ENCODE data around the gene RHBDF1. TPM values are rescaled to one million over a fixed set of nuclear protein-coding genes. Genes with fewer than 3 reads are reported as not detected.

Gene RHBDF1
- total and polyA plus RNA-seq, 2 donors from 2014 or later = 12.0 to 33.1 TPM

DNA sequence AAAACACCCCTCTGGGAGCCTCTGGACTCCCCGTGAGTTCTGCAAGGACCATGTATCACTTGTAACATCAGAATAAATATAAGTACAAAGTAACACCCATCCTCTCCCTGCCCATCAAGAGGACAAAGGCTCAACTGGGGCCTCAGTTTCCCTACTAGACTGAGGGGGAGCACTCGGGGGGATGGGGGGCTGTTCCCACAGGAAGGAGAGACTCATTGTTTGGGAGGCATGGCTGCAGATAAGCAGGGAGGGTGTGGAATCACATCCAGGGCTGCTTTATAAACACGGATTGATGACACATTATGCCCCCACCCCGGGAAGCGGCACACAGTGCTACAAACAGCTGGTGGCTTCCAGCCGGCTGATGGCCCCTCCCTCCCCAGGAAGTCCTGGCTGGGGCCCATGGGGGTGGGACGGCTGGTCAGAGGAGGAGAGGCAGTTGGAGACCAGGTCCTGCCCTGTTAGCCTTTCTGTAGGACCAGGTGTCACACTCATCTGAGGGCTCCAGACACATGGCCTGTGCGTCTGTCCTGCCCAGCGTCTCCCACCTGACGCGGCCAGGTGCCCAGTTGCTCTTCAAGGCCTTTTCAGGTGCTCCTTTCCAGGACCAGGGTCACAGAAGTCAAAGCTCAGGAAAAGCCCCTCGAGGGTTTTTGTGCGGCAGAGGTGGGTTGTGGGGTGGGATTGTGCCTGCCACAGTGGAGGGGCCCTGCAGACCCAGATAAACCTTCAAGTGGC is 4.3 kb upstream of the RHBDF1 start:
- no peaks in the 10 kb centered on the region for H3K9me3 ChIP-seq (ENCODE audit: control insufficient read depth in 2 of 3, insufficient read depth in 1 of 3, low read length in 3 of 3)
- peak in 2 of 5 donors; percentile 65 to 89 for DNase-seq
- FAIRE-seq = no peak
- intact Hi-C loops (cut with DNase I) = no loop called here
- H3K27ac ChIP-seq (ENCODE audit: low read depth in 2 of 2, low read length in 2 of 2) = peak overlapping the region; percentile 78 to 80
- TF ChIP-seq, protein P1, sequence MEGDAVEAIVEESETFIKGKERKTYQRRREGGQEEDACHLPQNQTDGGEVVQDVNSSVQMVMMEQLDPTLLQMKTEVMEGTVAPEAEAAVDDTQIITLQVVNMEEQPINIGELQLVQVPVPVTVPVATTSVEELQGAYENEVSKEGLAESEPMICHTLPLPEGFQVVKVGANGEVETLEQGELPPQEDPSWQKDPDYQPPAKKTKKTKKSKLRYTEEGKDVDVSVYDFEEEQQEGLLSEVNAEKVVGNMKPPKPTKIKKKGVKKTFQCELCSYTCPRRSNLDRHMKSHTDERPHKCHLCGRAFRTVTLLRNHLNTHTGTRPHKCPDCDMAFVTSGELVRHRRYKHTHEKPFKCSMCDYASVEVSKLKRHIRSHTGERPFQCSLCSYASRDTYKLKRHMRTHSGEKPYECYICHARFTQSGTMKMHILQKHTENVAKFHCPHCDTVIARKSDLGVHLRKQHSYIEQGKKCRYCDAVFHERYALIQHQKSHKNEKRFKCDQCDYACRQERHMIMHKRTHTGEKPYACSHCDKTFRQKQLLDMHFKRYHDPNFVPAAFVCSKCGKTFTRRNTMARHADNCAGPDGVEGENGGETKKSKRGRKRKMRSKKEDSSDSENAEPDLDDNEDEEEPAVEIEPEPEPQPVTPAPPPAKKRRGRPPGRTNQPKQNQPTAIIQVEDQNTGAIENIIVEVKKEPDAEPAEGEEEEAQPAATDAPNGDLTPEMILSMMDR (IDR thresholded peaks at IDR 0.05; ENCODE audit: borderline replicate concordance, extremely low read depth, insufficient read depth) = no peak
- H3K27me3 ChIP-seq (ENCODE audit: control insufficient read depth, insufficient read depth, low read length) = no peaks in the 10 kb centered on the region
- no peaks in the 10 kb centered on the region for H3K36me3 ChIP-seq (ENCODE audit: control insufficient read depth in 2 of 3, insufficient read depth in 3 of 3, low read length in 3 of 3)
- peaks cover 3 to 32% (median 5%) of the 10 kb centered on the region in 3 donors for H3K4me1 ChIP-seq (ENCODE audit: control insufficient read depth in 2 of 3, insufficient read depth in 2 of 3, low read depth in 1 of 3, low read length in 3 of 3)
- H3K4me3 ChIP-seq (ENCODE audit: low read length in 3 of 3) = peak overlapping the region in 1 of 3 donors; percentile 86
- peak overlapping the region in 1 of 3 donors; percentile 19 for H3K9ac ChIP-seq (ENCODE audit: low read length in 3 of 3)

DNA sequence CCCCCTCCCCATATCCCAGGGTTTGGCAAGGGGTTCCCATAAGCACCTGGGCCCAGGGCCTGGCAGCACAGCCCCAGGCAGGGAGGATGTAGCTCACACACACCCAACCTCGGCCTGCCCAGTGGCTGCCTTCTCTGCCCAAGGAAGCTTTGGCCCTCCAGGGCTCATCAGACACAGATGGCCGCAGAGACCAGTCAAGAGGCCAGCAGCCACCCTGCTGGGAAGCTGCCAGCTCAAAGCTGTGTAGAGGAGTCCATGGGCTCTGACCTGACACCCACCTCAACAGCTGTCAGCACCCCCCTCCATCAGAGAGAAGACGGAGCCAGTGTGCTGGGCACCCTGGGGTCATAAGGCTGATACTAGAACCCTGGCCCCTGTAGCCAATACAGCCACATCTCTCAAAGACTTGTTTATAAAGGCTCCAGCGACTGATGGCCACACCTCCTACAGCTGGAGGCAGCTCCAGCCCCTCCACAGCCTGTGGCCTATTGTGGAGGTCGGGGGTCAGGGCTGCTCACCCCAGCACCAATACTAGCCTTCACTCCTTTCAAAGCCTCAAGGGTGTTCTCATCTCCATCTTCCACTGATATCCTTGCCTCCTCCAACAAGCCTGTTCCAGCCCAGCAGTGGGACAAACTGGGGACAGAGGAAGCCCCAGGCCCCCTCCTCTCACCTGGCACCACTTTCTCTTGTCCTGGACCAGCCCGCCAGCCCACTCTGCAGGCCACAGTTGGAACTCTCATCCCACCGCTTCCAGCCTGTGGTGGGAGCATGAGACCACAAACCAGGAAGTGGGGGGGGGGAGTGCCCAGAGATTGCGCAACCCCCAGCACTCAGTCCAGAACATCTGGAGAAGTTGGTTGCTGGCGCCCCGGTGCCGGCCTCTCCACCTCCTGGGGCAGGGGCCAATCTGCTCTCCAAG is 3.4 kb upstream of the RHBDF1 start:
- Histone ChIP-seq H3K27me3 (ENCODE audit: control insufficient read depth, insufficient read depth, low read length) (no peaks in the 10 kb centered on the region), H3K4me3 (ENCODE audit: low read length in 3 of 3) (no peak overlapping the region), H3K36me3 (ENCODE audit: control insufficient read depth in 2 of 3, insufficient read depth in 3 of 3, low read length in 3 of 3) (no peaks in the 10 kb centered on the region), H3K9me3 (ENCODE audit: control insufficient read depth in 2 of 3, insufficient read depth in 1 of 3, low read length in 3 of 3) (no peaks in the 10 kb centered on the region), H3K27ac (ENCODE audit: low read depth in 2 of 2, low read length in 2 of 2) (peak overlapping the region; percentile 4 to 60), H3K9ac (ENCODE audit: low read length in 3 of 3) (no peak overlapping the region), H3K4me1 (ENCODE audit: control insufficient read depth in 2 of 3, insufficient read depth in 2 of 3, low read depth in 1 of 3, low read length in 3 of 3) (peaks cover 3 to 36% (median 5%) of the 10 kb centered on the region in 3 donors)
- peak; percentile 41 to 91 (median 76) for DNase-seq
- TF ChIP-seq, protein P1 (IDR thresholded peaks at IDR 0.05; ENCODE audit: borderline replicate concordance, extremely low read depth, insufficient read depth) = no peak
- FAIRE-seq = no peak
- intact Hi-C loops (cut with DNase I) = no loop called here

DNA sequence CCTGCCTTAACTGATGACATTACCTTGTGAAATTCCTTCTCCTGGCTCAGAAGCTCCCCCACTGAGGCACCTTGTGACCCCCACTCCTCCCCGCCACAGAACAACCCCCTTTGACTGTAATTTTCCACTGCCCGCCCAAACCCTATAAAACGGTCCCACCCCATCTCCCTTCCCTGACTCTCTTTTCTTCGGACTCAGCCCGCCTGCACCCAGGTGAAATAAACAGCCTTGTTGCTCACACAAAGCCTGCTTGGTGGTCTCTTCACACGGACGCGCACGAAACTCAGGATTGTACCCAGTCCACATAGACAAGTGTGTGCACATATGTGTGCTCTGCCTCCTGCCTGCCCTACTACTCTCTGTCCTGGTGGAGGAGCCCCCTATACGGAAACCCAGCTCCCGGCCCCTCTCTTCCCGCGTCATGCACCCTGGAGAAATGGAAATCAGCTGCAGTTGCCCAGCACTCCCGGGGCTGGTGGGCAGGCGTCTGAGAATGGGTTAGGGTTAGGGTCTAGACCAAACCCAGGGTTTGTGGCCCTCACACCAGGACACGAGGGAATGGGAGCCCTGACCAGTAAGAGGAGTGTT is 2.4 kb upstream of the RHBDF1 start:
- H3K27ac ChIP-seq (ENCODE audit: low read depth in 2 of 2, low read length in 2 of 2) = peak overlapping the region in 1 of 2 donors; percentile 37
- FAIRE-seq = no peak

More for the DNA sequence above, 2.4 kb upstream of the RHBDF1 start:
- Histone ChIP-seq H3K36me3 (ENCODE audit: control insufficient read depth in 2 of 3, insufficient read depth in 3 of 3, low read length in 3 of 3) (no peaks in the 10 kb centered on the region), H3K9me3 (ENCODE audit: control insufficient read depth in 2 of 3, insufficient read depth in 1 of 3, low read length in 3 of 3) (no peaks in the 10 kb centered on the region), H3K9ac (ENCODE audit: low read length in 3 of 3) (no peak overlapping the region), H3K4me3 (ENCODE audit: low read length in 3 of 3) (no peak overlapping the region), H3K4me1 (ENCODE audit: control insufficient read depth in 2 of 3, insufficient read depth in 2 of 3, low read depth in 1 of 3, low read length in 3 of 3) (peaks cover 3 to 40% (median 5%) of the 10 kb centered on the region in 3 donors), H3K27me3 (ENCODE audit: control insufficient read depth, insufficient read depth, low read length) (no peaks in the 10 kb centered on the region)
- intact Hi-C loops (cut with DNase I) = no loop called here
- DNase-seq = no peak
- TF ChIP-seq, protein P1 (IDR thresholded peaks at IDR 0.05; ENCODE audit: borderline replicate concordance, extremely low read depth, insufficient read depth) = no peak

Data from kidney (tissue), 14 donors.